HepG2 (cell line): ENCODE measurements around the gene CAPN11. TPM values are rescaled to one million over a fixed set of nuclear protein-coding genes. Genes with fewer than 3 reads are reported as not detected.

Experiments used
- ATAC-seq: fragments of 200-7000 bp; cut with Tn5 transposase; 3 replicates; pipeline ENCODE4 v1.9.1; 2020; ENCODE audit warnings: mild to moderate bottlenecking, moderate library complexity
- BruUV-seq: library from RNA; stranded (reverse); fragments of 400-500 nt; replicated peaks from 2 replicates; lab custom pipeline; 2021; lab: Mats Ljungman, UMichigan
- CTCF ChIA-PET: fragments of 300-600 bp; formaldehyde crosslinking; extraction: SDS; loops from one replicate; lab custom pipeline; 2021; ENCODE audit warnings: low total read pairs, inconsistent platforms, low intra/inter-chr PET ratio; lab: Yijun Ruan, JAX
- POLR2A ChIA-PET: fragments of 350-600 bp; sonication (Branson Sonifier 250); formaldehyde crosslinking; loops from one replicate; lab custom pipeline; 2020; ENCODE audit warnings: antibody characterized with exemption, inconsistent platforms; lab: Yijun Ruan, JAX
- DNase-seq: peaks from one replicate; pipeline ENCODE4 v3.0.0-alpha.2; 2015; ENCODE audit warnings: low spot score
- FAIRE-seq: peaks from 3 replicates; lab custom pipeline; 2011; peaks lifted over from hg19 to GRCh38; lab: Jason Lieb, UNC
- H2AFZ ChIP-seq: one replicate; pipeline ENCODE4 v1.6.1; 2011; ENCODE audit warnings: low read length, inconsistent platforms
- H3K27ac ChIP-seq: fragments of 300-600 bp; 3 replicates; pipeline ENCODE4 v1.8.0; 2011; ENCODE audit warnings: mixed run types, mild to moderate bottlenecking, mixed read lengths, low read length, inconsistent platforms; ENCODE audit not compliant: insufficient read depth; ENCODE audit errors: extremely low read length
- H3K27me3 ChIP-seq, 2 experiments: fragments of 200-600 bp in 1 of 2; 2 replicates in 1 of 2; 3 replicates in 1 of 2; pipeline versions ENCODE4 v1.6.0 to v1.8.0; 2011; ENCODE audit warnings: low read length in 2 of 2, mild to moderate bottlenecking in 2 of 2, moderate library complexity in 2 of 2, inconsistent platforms in 1 of 2; ENCODE audit not compliant: insufficient read depth in 2 of 2, control insufficient read depth in 1 of 2
- H3K36me3 ChIP-seq, 2 experiments: fragments of 200-600 bp in 1 of 2; replicated peaks in 1 of 2; 2 replicates in 1 of 2; 3 replicates in 1 of 2; pipeline versions ENCODE4 v1.5.1 to v1.8.0; 2011; ENCODE audit warnings: low read length in 2 of 2, inconsistent platforms in 1 of 2; ENCODE audit not compliant: insufficient read depth in 2 of 2, control insufficient read depth in 1 of 2
- H3K4me1 ChIP-seq: 2 replicates; pipeline ENCODE4 v1.5.1; 2012; ENCODE audit warnings: low read length, inconsistent platforms; ENCODE audit not compliant: insufficient read depth
- H3K4me2 ChIP-seq: 2 replicates; pipeline ENCODE4 v1.6.0; 2011; ENCODE audit warnings: low read depth, low read length, inconsistent platforms
- H3K4me3 ChIP-seq, 3 experiments: fragments of 200-600 bp in 1 of 3; sonication (generic), shearing (Covaris generic) in 1 of 3; replicated peaks in 1 of 3; 2 replicates each; pipeline ENCODE4 v1.5.1; 2011 to 2016; ENCODE audit warnings: low read length in 3 of 3, inconsistent platforms in 2 of 3, low read depth in 2 of 3, mild to moderate bottlenecking in 2 of 3, control low read depth in 1 of 3, mixed read lengths in 1 of 3; ENCODE audit not compliant: insufficient read depth in 1 of 3
- H3K79me2 ChIP-seq: one replicate; pipeline ENCODE4 v1.6.1; 2011; ENCODE audit warnings: low read length, inconsistent platforms; ENCODE audit not compliant: insufficient read depth
- H3K9ac ChIP-seq: 2 replicates; pipeline ENCODE4 v1.6.0; 2011; ENCODE audit warnings: mild to moderate bottlenecking, low read depth, low read length, inconsistent platforms; ENCODE audit not compliant: insufficient read depth
- H3K9me3 ChIP-seq: 2 replicates; pipeline ENCODE4 v1.5.1; 2012; ENCODE audit warnings: mild to moderate bottlenecking, low read length
- H4K20me1 ChIP-seq: 2 replicates; pipeline ENCODE4 v1.6.0; 2011; ENCODE audit warnings: inconsistent platforms, mild to moderate bottlenecking, low read length, moderate library complexity; ENCODE audit not compliant: insufficient read depth
- HNF4G ChIP-seq, 2 experiments: sonication (generic) in 1 of 2; formaldehyde crosslinking in 1 of 2; IDR thresholded peaks; 2 replicates each; pipeline versions ENCODE4 v1.4.0 to v1.6.1; 2011 to 2020; ENCODE audit warnings: borderline replicate concordance in 2 of 2, low read depth in 2 of 2, mild to moderate bottlenecking in 2 of 2, low read length in 1 of 2, missing genetic modification reagents in 1 of 2, moderate library complexity in 1 of 2
- SAP130 ChIP-seq: IDR thresholded peaks from 2 replicates; pipeline ENCODE4 v1.6.1; 2016; ENCODE audit warnings: low read depth
- SMC3 ChIP-seq: IDR thresholded peaks from 2 replicates; pipeline ENCODE4 v1.6.1; 2011; ENCODE audit warnings: low read length, improper control_type of control experiment
- SSRP1 ChIP-seq: IDR thresholded peaks from 2 replicates; pipeline ENCODE4 v1.6.1; 2016; ENCODE audit warnings: control low read depth
- ZMYM3 ChIP-seq: sonication (generic); formaldehyde crosslinking; IDR thresholded peaks from 2 replicates; pipeline ENCODE4 v1.5.1; 2020; ENCODE audit warnings: mild to moderate bottlenecking, missing genetic modification reagents
- ZNF451 ChIP-seq: sonication (generic); formaldehyde crosslinking; IDR thresholded peaks from 2 replicates; pipeline ENCODE4 v1.5.0; 2020; ENCODE audit warnings: mild to moderate bottlenecking, missing genetic modification reagents
- ZNF550 ChIP-seq: sonication (generic); formaldehyde crosslinking; IDR thresholded peaks from 2 replicates; pipeline ENCODE4 v1.4.0; 2020; ENCODE audit warnings: mild to moderate bottlenecking, missing genetic modification reagents, borderline replicate concordance
- ZNF589 ChIP-seq: sonication (generic); formaldehyde crosslinking; conservative IDR thresholded peaks from 2 replicates; pipeline ENCODE4 v1.8.0; 2022; ENCODE audit warnings: mild to moderate bottlenecking, moderate library complexity, missing genetic modification reagents
- ZNF768 ChIP-seq: sonication (generic); formaldehyde crosslinking; IDR thresholded peaks from 2 replicates; pipeline ENCODE4 v1.4.0; 2020; ENCODE audit warnings: missing genetic modification reagents
- WGBS: methylation state at CpG from one replicate; pipeline ENCODE4 v1.1.6; 2017; ENCODE audit warnings: low lambda C conversion rate; 5-methylcytosine and 5-hydroxymethylcytosine counted together
- in situ Hi-C: cut with HindIII; loops from 2 replicates; pipeline ENCODE4 v1.10.0; 2017; ENCODE audit warnings: low pct_unique_long_range_greater_than_20kb; ENCODE audit not compliant: extremely low pct_ligation_motif_present
- intact Hi-C: fragments of 100-400 bp; cut with micrococcal nuclease; formaldehyde crosslinking; loops from one replicate; pipeline ENCODE4 v1.10.0; 2022; ENCODE audit not compliant: unreplicated experiment
- polyA plus RNA-seq, 8 experiments: library from polyadenylated mRNA; depleted of rRNA in 3 of 8; stranded (reverse) in 7 of 8; unstranded in 1 of 8; fragments of >200 nt; fragmentation: Illumina TruSeq in 4 of 8; extraction: Trizol in 4 of 8; gene quantifications; 2 replicates each; pipeline versions ENCODE4 v1.2.1 to v1.2.3, GENCODE V29; 2011 to 2016; ENCODE audit warnings: low read depth in 4 of 8, missing spikeins in 1 of 8, mixed read lengths in 1 of 8; ENCODE audit not compliant: insufficient read depth in 1 of 8
- total RNA-seq, 5 experiments: library from RNA; depleted of rRNA; stranded (reverse); fragments of >200 nt; fragmentation: Illumina TruSeq; extraction: Trizol; gene quantifications; 2 replicates each; pipeline ENCODE4 v1.2.3, GENCODE V29; 2016; ENCODE audit warnings: low read depth in 1 of 5
- TF ChIP-seq, protein P1 (sequence below): sonication (generic); formaldehyde crosslinking; IDR thresholded peaks from 2 replicates; pipeline ENCODE4 v1.4.0; 2020; ENCODE audit warnings: low read depth, mild to moderate bottlenecking, missing genetic modification reagents
- TF ChIP-seq, protein P2 (sequence below): sonication (generic); formaldehyde crosslinking; IDR thresholded peaks from 2 replicates; pipeline ENCODE4 v1.5.0; 2020; ENCODE audit warnings: missing genetic modification reagents, mild to moderate bottlenecking, borderline replicate concordance

CAPN11 gene
- total and polyA plus RNA-seq, 2 of the 13 experiments (the other 11 are each of a cell fraction or from before 2014, with no cell fraction given) = 0.07 to 0.11 TPM

DNA sequence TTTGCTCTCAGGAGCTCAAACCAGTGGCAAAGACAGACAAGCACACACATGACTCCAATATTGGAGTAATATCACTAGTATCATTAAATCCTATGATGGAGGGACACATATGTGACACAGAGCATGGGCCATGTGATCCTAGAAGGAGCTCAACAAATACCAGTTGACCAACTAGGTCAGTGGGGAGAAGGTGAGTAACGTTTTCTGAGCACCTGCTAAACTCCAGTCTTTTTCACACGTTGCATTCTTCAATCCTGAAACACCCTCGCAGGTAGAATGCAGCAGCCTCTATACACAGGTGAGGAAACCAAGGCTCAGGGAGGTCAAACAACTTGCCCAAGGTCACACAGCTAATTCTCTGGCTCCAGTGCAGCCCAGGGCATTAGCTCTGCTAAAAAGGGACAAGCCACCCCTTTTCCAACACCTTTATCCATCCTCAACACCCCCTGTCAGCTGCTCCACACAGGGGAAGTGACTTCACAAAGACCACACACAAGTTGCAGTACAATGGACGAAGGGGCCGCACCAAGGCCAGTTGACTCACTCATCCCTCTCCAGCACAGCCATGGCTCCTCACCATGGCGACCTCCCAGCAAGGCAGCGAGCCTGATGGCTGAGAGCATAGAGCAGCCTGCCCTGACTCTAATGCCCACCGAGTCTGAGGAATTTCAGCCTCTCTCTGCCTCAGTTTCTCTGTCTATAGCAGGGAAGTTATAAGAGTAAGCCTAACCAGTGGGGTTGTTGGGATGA lies 4.4 kb downstream of the CAPN11 start:
- BruUV-seq = no TSS peak
- 29% methylated on average over 8 of the region's 8 CpGs for WGBS
- H3K4me3 ChIP-seq = no peak overlapping the region
- no peak for DNase-seq
- TF ChIP-seq ZMYM3 (0 out of 2 replicates have a peak, but pooled peaks have one; percentile 13), ZNF589 (CRISPR knock-in tag) (no peak), ZNF550 (CRISPR knock-in tag) (no peak), ZNF768 (peak; percentile 77), SMC3 (no peak)
- TF ChIP-seq, protein P1, sequence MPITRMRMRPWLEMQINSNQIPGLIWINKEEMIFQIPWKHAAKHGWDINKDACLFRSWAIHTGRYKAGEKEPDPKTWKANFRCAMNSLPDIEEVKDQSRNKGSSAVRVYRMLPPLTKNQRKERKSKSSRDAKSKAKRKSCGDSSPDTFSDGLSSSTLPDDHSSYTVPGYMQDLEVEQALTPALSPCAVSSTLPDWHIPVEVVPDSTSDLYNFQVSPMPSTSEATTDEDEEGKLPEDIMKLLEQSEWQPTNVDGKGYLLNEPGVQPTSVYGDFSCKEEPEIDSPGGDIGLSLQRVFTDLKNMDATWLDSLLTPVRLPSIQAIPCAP = no peak
- TF ChIP-seq, all 625 proteins: peak for 2
- Histone ChIP-seq H3K27me3 (peaks cover 2 to 25% of the 10 kb centered on the region in 2 experiments; a peak in 4 of 5 replicates), H3K9me3 (no peaks in the 10 kb centered on the region), H3K79me2 (no peaks in the 10 kb centered on the region), H3K4me2 (no peak overlapping the region), H3K9ac (no peak overlapping the region), H3K36me3 (no peaks in the 10 kb centered on the region), H2AFZ (no peak overlapping the region), H4K20me1 (no peaks in the 10 kb centered on the region), H3K4me1 (peaks cover 71% of the 10 kb centered on the region), H3K27ac (no peak overlapping the region)
- in situ Hi-C loops (no loop called here), intact Hi-C loops (no loop called here)
- ChIA-PET CTCF (no interaction called here), POLR2A (interaction anchor here (0.7 kb wide), 1 partner anchor 84 kb away, joined by 3 read pairs; the partner anchor contains the start of gene HSP90AB1)
- ATAC-seq (no peak), FAIRE-seq (no peak)

DNA sequence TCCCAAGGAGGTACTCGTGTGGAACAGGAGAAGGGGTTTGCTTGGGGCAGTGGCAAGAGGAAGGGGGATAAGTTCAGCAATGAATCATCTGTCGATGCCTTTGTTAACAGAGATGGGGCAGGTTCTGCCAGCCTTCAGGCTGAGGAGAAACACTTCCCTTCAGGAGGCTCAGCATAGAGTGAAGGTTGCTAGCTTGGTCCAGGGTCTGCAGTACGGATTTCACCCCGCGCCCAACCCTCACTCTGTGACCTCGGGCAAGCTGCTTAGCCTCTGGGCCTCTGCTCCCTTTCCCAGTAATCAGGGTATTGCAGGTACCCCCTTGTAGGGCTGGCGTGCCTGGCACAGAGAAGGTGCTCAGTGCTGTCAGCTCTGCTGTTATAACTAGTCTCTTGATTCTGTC lies 7.5 kb downstream of the CAPN11 start:
- in situ Hi-C loops = no loop called here
- no TSS peak for BruUV-seq

More for the DNA sequence above, 7.5 kb downstream of the CAPN11 start:
- DNase-seq (no peak), ATAC-seq (peak; percentile 36), FAIRE-seq (no peak)
- Histone ChIP-seq H3K4me3 (0 out of 6 replicates have a peak overlapping the region, but pooled peaks of 1 of the 3 experiments have one; percentile 41), H4K20me1 (no peaks in the 10 kb centered on the region), H3K79me2 (no peaks in the 10 kb centered on the region), H3K4me2 (peak overlapping the region; percentile 60), H3K9me3 (no peaks in the 10 kb centered on the region), H3K27me3 (peaks cover 7 to 43% of the 10 kb centered on the region in 2 experiments; a peak in 4 of 5 replicates), H3K9ac (no peak overlapping the region), H3K4me1 (peaks cover 61% of the 10 kb centered on the region), H3K27ac (no peak overlapping the region), H3K36me3 (no peaks in the 10 kb centered on the region), H2AFZ (peak overlapping the region; percentile 34)
- TF ChIP-seq SAP130 (no peak), ZNF451 (no peak), SSRP1 (CRISPR knock-in tag) (no peak), ZMYM3 (no peak), HNF4G (IDR thresholded peaks at IDR 0.05; ENCODE audit: borderline replicate concordance, low read depth, low read length) (no peak), HNF4G (CRISPR knock-in tag; IDR thresholded peaks at IDR 0.05; ENCODE audit: borderline replicate concordance, low read depth) (no peak)
- TF ChIP-seq, protein P2, sequence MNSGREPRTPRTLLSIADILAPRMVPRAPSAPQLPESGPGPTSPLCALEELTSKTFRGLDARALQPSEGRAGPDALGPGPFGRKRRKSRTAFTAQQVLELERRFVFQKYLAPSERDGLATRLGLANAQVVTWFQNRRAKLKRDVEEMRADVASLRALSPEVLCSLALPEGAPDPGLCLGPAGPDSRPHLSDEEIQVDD (CRISPR knock-in tag) = no peak
- POLR2A ChIA-PET = interaction anchor here (1.1 kb wide), 1 partner anchor 10 kb away, joined by 3 read pairs; no protein-coding TSS in a partner anchor
- intact Hi-C loops = no loop called here
- 18% methylated on average over 7 of the region's 7 CpGs for WGBS
- CTCF ChIA-PET = no interaction called here
